ENCODE data around the gene MAP3K9. TPM values are rescaled to one million over a fixed set of nuclear protein-coding genes. Genes with fewer than 3 reads are reported as not detected.

Gene MAP3K9
- total RNA-seq, 4 donors from 2014 or later: 12.6 to 16.5 (median 14.7) TPM

GRCh38 chr14:70724110-70724509, 85.2 kb downstream of the MAP3K9 start:
- Histone ChIP-seq H3K4me1 (no peaks in the 10 kb centered on the region), H3K9me3 (no peaks in the 10 kb centered on the region), H3K27ac (no peak overlapping the region), H3K4me3 (no peak overlapping the region), H3K36me3 (no peaks in the 10 kb centered on the region), H3K27me3 (no peaks in the 10 kb centered on the region)
- WGBS: 68% methylated on average over 3 of the region's 3 CpGs
- no peak for DNase-seq (ENCODE audit: low spot score in 2 of 2)
- TF ChIP-seq POLR2A (IDR thresholded peaks at IDR 0.05) (no peak), CTCF (IDR thresholded peaks at IDR 0.05) (no peak), EP300 (IDR thresholded peaks at IDR 0.05) (no peak), POLR2AphosphoS5 (IDR thresholded peaks at IDR 0.05) (no peak)

GRCh38 chr14:70723276-70723675, 86.0 kb downstream of the MAP3K9 start:
- 90% methylated on average over 5 of the region's 5 CpGs for WGBS
- Histone ChIP-seq H3K4me1 (no peaks in the 10 kb centered on the region), H3K27ac (no peak overlapping the region), H3K36me3 (no peaks in the 10 kb centered on the region), H3K4me3 (no peak overlapping the region), H3K9me3 (no peaks in the 10 kb centered on the region), H3K27me3 (no peaks in the 10 kb centered on the region)
- DNase-seq (ENCODE audit: low spot score in 2 of 2): no peak
- no peak for TF ChIP-seq CTCF (IDR thresholded peaks at IDR 0.05)

- no peaks in the 10 kb centered on the region for H3K27me3 ChIP-seq
- TF ChIP-seq POLR2A (IDR thresholded peaks at IDR 0.05): no peak
- TF ChIP-seq CTCF (IDR thresholded peaks at IDR 0.05): no peak
- TF ChIP-seq EP300 (IDR thresholded peaks at IDR 0.05): no peak
- no peak for TF ChIP-seq POLR2AphosphoS5 (IDR thresholded peaks at IDR 0.05)
- DNase-seq (ENCODE audit: low spot score in 2 of 2): no peak
- no peak overlapping the region for H3K27ac ChIP-seq
- 75% methylated on average over 3 of the region's 3 CpGs for WGBS
- H3K4me1 ChIP-seq: peaks cover 2% of the 10 kb centered on the region
- H3K9me3 ChIP-seq: no peaks in the 10 kb centered on the region
- H3K4me3 ChIP-seq: no peak overlapping the region
- H3K36me3 ChIP-seq: no peaks in the 10 kb centered on the region
These were observed 86.9 kb downstream of the MAP3K9 start for GRCh38 chr14:70722418-70722817.

GRCh38 chr14:70721542-70721941, 87.8 kb downstream of the MAP3K9 start:
- no peak for DNase-seq (ENCODE audit: low spot score in 2 of 2)
- Histone ChIP-seq H3K9me3 (no peaks in the 10 kb centered on the region), H3K27ac (no peak overlapping the region), H3K27me3 (no peaks in the 10 kb centered on the region), H3K4me1 (peaks cover 8% of the 10 kb centered on the region), H3K36me3 (no peaks in the 10 kb centered on the region), H3K4me3 (no peak overlapping the region)
- TF ChIP-seq POLR2AphosphoS5 (IDR thresholded peaks at IDR 0.05) (no peak), EP300 (IDR thresholded peaks at IDR 0.05) (no peak), POLR2A (IDR thresholded peaks at IDR 0.05) (no peak), CTCF (IDR thresholded peaks at IDR 0.05) (no peak)
- WGBS: 65% methylated on average over 2 of the region's 2 CpGs

- Histone ChIP-seq H3K27me3 (no peaks in the 10 kb centered on the region), H3K4me3 (no peak overlapping the region), H3K36me3 (no peaks in the 10 kb centered on the region), H3K4me1 (peaks cover 12% of the 10 kb centered on the region), H3K27ac (no peak overlapping the region), H3K9me3 (no peaks in the 10 kb centered on the region)
- 65% methylated on average over 8 of the region's 8 CpGs for WGBS
- DNase-seq (ENCODE audit: low spot score in 2 of 2): no peak
- TF ChIP-seq POLR2AphosphoS5 (IDR thresholded peaks at IDR 0.05): no peak
- TF ChIP-seq EP300 (IDR thresholded peaks at IDR 0.05): no peak
- TF ChIP-seq POLR2A (IDR thresholded peaks at IDR 0.05): no peak
- TF ChIP-seq CTCF (IDR thresholded peaks at IDR 0.05): no peak
These were observed 90.8 kb downstream of the MAP3K9 start for GRCh38 chr14:70718383-70719118.

Data from suprapubic skin (tissue), 4 donors.